Heart left ventricle (tissue), 16 donors: Measurements from ENCODE around the gene PLCD1. TPM values are rescaled to one million over a fixed set of nuclear protein-coding genes. Genes with fewer than 3 reads are reported as not detected.
A peak's percentile ranks its signal among the peaks of the same experiment; 100 is the strongest.

ENCODE experiments used
- ATAC-seq, 4 donors: fragments of 200-7000 bp; cut with Tn5 transposase; one replicate each; pipeline ENCODE4 v1.9.1; 2020 to 2022; ENCODE audit warnings: moderate library complexity in 4 of 4, mild to moderate bottlenecking in 3 of 4, moderate number of reproducible peaks in 1 of 4
- DNase-seq, 5 donors: peaks; one replicate each; pipeline ENCODE4 v3.0.0-alpha.2; 2020
- H3K27ac ChIP-seq, 12 donors: fragments of 200-600 bp; sonication (generic) in 4 of 12; one replicate each; pipeline versions ENCODE4 v1.5.0 to v1.8.0; 2016 to 2022; ENCODE audit warnings: mild to moderate bottlenecking in 2 of 12
- H3K27me3 ChIP-seq, 9 donors: fragments of 200-600 bp; sonication (generic) in 2 of 9; one replicate each; pipeline versions ENCODE4 v1.5.1 to v1.8.0; 2016 to 2022; ENCODE audit warnings: mild to moderate bottlenecking in 3 of 9
- H3K36me3 ChIP-seq, 9 donors: fragments of 200-600 bp; sonication (generic) in 2 of 9; one replicate each; pipeline versions ENCODE4 v1.5.0 to v1.8.0; 2018 to 2022; ENCODE audit warnings: mild to moderate bottlenecking in 2 of 9
- H3K4me1 ChIP-seq, 12 donors: fragments of 200-600 bp; sonication (generic) in 4 of 12; one replicate each; pipeline versions ENCODE4 v1.5.0 to v1.8.0; 2016 to 2022; ENCODE audit warnings: mild to moderate bottlenecking in 3 of 12
- H3K4me3 ChIP-seq, 12 donors: fragments of 200-600 bp; sonication (generic) in 4 of 12; one replicate each; pipeline versions ENCODE4 v1.5.0 to v1.8.0; 2017 to 2022; ENCODE audit warnings: mild to moderate bottlenecking in 9 of 12, moderate library complexity in 4 of 12
- H3K9me3 ChIP-seq, 12 donors: fragments of 200-600 bp; sonication (generic) in 4 of 12; one replicate each; pipeline versions ENCODE4 v1.5.0 to v1.8.0; 2016 to 2022; ENCODE audit warnings: mild to moderate bottlenecking in 1 of 12
- CTCF ChIP-seq, 12 donors: fragments of 200-600 bp; sonication (generic) in 4 of 12; IDR thresholded peaks; one replicate each; pipeline versions ENCODE4 v1.5.0 to v1.8.0; 2018 to 2022; ENCODE audit warnings: antibody characterized with exemption in 12 of 12, mild to moderate bottlenecking in 5 of 12
- POLR2A ChIP-seq, 2 donors: fragments of 450-650 bp; IDR thresholded peaks; one replicate each; pipeline ENCODE4 v1.6.1; 2017; ENCODE audit warnings: antibody characterized with exemption in 2 of 2, mild to moderate bottlenecking in 2 of 2, moderate library complexity in 2 of 2
- WGBS, 4 donors: extraction: QIAGEN DNeasy Blood & Tissue Kit in 2 of 4; methylation state at CpG; one replicate each; pipeline versions ENCODE4 v1.1.5 to v1.1.7; 2013 to 2018; 5-methylcytosine and 5-hydroxymethylcytosine counted together
- intact Hi-C, 10 donors: fragments of 100-400 bp; cut with DNase I; formaldehyde crosslinking; loops; one replicate each; pipeline versions ENCODE4 v1.11.1 to v1.14.2; 2022
- polyA plus RNA-seq, 2 donors: library from polyadenylated mRNA; stranded (reverse); fragments of 200-250 nt; gene quantifications; one replicate each; pipeline ENCODE4 v1.2.3, GENCODE V29; 2013
- total RNA-seq, 9 donors: library from RNA; depleted of rRNA in 2 of 9; stranded (reverse); fragments of >200 nt in 2 of 9; fragmentation: NEBNext Ultra II Directional in 3 of 9; extraction: Animal tissue kit (Norgen Biotek cat#: 25700) in 3 of 9; gene quantifications; one replicate each; pipeline versions ENCODE4 v1.1.0 to v1.2.4, GENCODE V29; 2016 to 2023
- donor health status: ischemic (EF 13 %, LVEDD 7.1; RV severe dilation, severe dysfunction).
- donor health status: healthy with polysubstance abuse.
- donor health status: DM: no; HTN: yes; CAD: no.
- donor health status: DM: no; HTN: no; CAD: no.
- donor health status: ischemic (EF 25% LVEDD 6.9; RV normal size, moderate dysfunction).
- donor health status: ischemic (EF 25% LVEDD 5.7; RV mildly dilated, moderate dysfunction).
- donor health status: healthy.
- donor health status: DM: yes; HTN: yes; CAD: no.
- donor health status: ischemic (EF 35%, LVEDD 5.7; RV mildly dilated, moderate dysfunction).
- donor health status: nonischemic (EF 11% LVEDD 7.7; RV severe dilation, severe dysfunction).
- donor health status: DM: yes; HTN: yes; CAD: no.
- donor health status: PGD.
- donor health status: ischemic (EF 29% LVEDD 5.4; RV normal size, mild dysfunction).
- donor health status: nonischemic (EF 23%, LVEDD 6.1; RV moderate dilation, normal function).

The PLCD1 gene
- total and polyA plus RNA-seq, 11 donors, result 8.1 to 14.9 (median 11.6) TPM

GRCh38 chr3:37982331-37982730 lies 47.1 kb downstream of the PLCD1 start:
- intact Hi-C loops, result no loop called here
- peaks cover 0 to 19% (median 8%) of the 10 kb centered on the region in 12 donors for H3K4me1 ChIP-seq
- no peak overlapping the region for H3K27ac ChIP-seq
- WGBS, 4 donors, result 58 to 81% (median 70%) methylated on average over 1 of the region's 1 CpG
- DNase-seq (no peak), ATAC-seq (no peak)
- TF ChIP-seq POLR2A (IDR thresholded peaks at IDR 0.05) (no peak), CTCF (IDR thresholded peaks at IDR 0.05) (no peak)
- no peaks in the 10 kb centered on the region for H3K9me3 ChIP-seq
- H3K27me3 ChIP-seq, result no peaks in the 10 kb centered on the region
- no peak overlapping the region for H3K4me3 ChIP-seq
- peaks cover 0 to 66% (median 29%) of the 10 kb centered on the region in 9 donors for H3K36me3 ChIP-seq

DNA sequence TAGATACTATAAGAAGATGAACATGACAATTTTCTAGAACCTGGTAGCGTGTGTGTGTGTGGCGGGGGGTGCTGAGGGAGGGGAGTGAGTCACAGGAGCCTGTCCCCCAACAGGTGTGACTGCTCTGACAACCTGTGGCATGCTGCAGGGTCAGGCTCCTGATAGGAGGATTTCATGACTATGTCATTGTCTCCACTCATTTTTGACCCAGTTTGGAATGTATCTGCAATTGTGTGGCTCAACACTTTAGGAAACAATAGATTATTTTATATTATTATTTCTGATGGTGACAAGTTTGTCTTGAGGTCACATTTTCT lies 48.1 kb downstream of the PLCD1 start:
- no peaks in the 10 kb centered on the region for H3K27me3 ChIP-seq
- 93 to 99% (median 96%) methylated on average over 2 of the region's 2 CpGs for WGBS, 4 donors

DNA sequence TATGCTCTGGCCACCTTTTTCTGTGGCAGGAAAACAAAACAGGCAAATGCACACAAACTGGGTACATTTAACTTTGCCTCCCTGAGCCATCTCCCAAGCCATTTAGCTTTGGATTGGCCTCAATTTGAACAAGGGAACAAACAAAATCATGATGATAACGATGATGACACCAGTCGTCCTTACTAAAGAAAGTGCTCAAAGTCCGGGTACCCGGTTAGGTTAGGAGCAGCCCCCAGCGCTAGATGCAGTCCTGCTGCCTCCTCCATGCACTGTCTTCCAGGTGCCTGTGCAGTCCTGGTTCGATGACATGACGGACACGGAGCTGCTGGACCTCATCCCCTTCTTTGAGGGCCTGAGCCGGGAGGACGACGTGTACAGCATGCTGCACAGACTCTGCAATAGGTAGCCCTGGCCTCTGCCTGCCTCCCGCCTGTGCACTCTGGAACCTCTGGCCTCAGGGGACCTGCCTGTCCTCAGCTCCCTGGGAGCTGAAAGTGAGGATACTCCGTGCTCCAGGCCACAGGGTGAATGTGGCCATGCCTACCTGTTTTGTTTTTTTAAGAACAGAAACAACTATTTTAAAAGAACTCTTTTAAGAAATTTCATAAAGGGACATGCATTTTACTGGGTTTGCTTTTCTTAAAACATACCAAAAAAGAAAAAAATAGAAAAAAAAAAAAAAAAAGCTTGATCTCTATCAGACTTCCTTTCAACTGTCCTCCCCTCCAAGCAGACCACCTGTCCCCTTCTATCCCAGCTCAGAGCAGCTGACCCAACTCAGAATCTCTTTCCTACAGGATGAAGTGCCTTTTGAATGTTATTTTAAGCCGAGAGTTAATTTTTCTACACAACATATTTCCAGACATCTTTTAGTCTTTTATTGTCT lies 48.7 kb downstream of the PLCD1 start:
- intact Hi-C loops, result no loop called here
- WGBS, 4 donors, result 86 to 92% (median 90%) methylated on average over 14 of the region's 14 CpGs
- peaks cover 0 to 19% (median 3%) of the 10 kb centered on the region in 12 donors for H3K4me1 ChIP-seq
- H3K27ac ChIP-seq, result peak overlapping the region in 1 of 12 donors; percentile 50
- H3K36me3 ChIP-seq, result peaks cover 0 to 83% (median 44%) of the 10 kb centered on the region in 9 donors
- H3K27me3 ChIP-seq, result no peaks in the 10 kb centered on the region
- no peaks in the 10 kb centered on the region for H3K9me3 ChIP-seq
- H3K4me3 ChIP-seq, result no peak overlapping the region
- ATAC-seq (no peak), DNase-seq (no peak)
- no peak for TF ChIP-seq CTCF (IDR thresholded peaks at IDR 0.05)
- no peak for TF ChIP-seq POLR2A (IDR thresholded peaks at IDR 0.05)

More for the DNA sequence above, 48.1 kb downstream of the PLCD1 start:
- ATAC-seq (no peak), DNase-seq (no peak)
- Histone ChIP-seq H3K4me1 (peaks cover 0 to 19% (median 4%) of the 10 kb centered on the region in 12 donors), H3K36me3 (peaks cover 0 to 77% (median 38%) of the 10 kb centered on the region in 9 donors), H3K4me3 (no peak overlapping the region), H3K27ac (no peak overlapping the region), H3K9me3 (no peaks in the 10 kb centered on the region)
- no peak for TF ChIP-seq POLR2A (IDR thresholded peaks at IDR 0.05)
- TF ChIP-seq CTCF (IDR thresholded peaks at IDR 0.05), result no peak
- intact Hi-C loops, result no loop called here
